ENCODE data around the gene FMNL2.

The FMNL2 gene

DNA sequence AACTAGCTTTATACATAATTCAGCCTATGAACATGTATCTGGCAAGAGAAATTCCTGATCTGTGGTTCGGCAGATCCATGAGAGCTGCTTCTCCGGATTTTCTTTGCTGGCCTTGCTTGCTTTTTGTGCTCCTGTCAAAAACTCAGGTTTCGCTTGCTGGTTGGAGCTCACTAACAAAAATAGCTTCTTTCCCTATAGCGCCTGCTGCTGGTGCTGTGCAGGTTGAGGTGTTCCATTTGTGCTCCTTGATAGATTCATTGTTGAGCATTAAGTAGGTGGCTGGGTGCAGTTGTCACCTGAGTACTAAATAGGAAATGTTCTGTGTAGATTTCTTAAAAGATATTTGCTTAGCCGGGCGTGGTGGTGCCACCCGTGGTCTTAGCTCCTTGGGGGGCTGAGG is 234.2 kb downstream of the FMNL2 start:
- in situ Hi-C loops (cut with HindIII; ENCODE audit: low sequenced_read_pairs), result no loop called here

DNA sequence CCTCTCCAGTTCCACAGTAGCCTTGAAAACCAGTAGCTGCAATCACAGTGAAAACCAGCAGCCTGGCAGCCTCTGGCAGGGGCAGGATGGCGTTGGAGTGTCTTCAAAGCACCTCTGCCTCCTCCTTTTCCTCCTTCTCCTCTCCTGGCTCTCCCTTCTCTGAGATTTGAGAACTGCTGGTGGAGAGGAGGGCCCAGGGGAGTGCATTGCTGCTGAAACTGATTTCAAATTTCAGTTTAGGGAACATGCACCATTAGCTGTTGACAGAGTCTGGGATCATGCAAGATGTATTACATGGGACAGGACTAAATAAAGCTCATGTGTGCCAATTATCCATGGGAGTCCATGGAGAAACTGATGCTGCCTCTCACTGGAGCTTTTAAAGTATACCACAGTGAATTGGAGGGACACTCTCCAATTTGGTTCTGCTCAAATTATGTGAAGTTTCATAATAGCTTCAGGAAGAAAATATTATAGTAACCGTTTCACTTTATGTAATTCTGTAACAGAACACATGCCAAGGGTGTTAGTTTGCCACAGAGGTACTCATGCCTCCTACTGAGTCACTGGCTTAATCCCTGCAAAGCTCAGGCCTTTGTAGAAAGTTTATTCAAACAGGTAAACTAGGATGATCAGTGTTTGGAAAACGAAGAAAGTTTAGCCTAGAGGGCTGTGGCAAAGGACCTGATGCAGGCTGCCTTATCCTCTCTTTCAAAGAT is 236.2 kb downstream of the FMNL2 start:
- in situ Hi-C loops (cut with HindIII; ENCODE audit: low sequenced_read_pairs), result no loop called here

DNA sequence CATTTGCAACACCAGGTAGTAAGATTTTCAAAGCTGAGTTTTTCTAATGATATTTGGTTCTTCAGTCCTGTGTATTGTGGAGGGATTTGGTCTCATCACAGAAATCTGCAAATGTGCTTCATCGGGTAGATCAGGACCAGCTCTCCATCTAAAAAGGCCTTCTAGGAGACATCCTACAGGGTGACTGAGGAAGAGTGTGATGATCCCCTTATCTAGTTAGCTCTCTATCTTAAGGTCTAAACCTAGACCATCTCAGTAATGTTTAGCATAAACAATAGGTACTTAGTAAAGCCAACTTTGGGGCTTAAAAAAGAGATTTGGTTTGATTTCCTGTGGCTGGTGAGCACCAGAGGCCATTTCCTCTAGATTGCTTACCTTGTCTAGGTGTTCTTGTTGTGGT is 237.1 kb downstream of the FMNL2 start:
- in situ Hi-C loops (cut with HindIII; ENCODE audit: low sequenced_read_pairs), result no loop called here

DNA sequence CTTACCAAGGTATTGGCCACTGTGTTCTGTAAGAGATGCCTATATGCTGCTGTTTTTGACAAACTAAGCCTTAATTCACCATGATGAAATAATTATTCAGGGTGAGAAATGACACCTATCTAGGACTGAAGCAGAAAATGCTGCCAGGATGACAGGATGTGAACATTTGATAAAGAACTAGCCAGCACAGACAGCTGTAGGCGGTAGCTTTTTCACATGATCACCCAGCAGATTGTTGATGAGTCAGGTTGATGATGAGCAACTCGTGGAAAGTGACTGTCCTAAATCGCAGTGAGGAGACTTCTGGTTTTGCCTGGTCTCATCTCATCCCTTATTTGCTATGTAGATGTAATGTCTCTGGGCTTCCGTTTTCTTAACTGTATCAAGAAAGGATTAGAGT is 238.2 kb downstream of the FMNL2 start:
- in situ Hi-C loops (cut with HindIII; ENCODE audit: low sequenced_read_pairs), result no loop called here

DNA sequence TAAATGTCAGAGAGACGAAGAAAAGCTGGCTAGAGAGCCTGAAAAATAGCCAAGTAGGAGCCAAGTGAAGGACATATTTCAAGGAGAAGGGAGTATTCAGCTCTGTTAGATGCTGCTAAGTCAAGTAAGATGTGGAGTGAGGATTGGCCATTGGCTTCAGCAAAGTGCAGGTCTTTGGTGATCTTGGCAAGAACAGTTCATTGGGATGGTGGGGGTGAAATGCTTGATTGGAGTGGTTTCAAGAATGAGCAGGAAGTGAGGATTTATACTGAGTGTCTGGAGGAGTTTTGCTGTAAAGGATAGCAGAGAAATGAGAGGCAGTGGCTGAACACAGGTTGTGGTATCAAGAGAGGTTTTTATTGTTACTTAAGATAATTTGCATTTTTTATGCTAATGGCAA is 242.6 kb downstream of the FMNL2 start:
- in situ Hi-C loops (cut with HindIII; ENCODE audit: low sequenced_read_pairs), result no loop called here

DNA sequence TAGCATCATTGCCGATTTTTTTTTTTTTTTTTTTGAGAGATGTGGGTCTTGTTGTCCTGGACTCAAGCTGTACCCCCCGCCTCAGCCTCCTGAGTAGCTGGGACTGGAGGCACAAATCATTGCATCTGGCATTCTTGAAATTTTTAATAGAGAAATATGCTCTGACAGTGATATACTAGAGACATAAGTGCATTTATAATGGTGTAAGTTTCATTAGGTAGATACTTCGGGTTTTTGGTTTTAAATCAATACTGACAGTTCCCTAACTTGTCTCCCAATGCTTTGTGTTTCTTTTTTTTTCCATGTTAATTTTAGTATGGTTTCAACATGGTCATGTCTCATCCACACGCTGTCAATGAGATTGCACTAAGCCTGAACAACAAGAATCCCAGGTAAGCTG is 243.6 kb downstream of the FMNL2 start:
- in situ Hi-C loops (cut with HindIII; ENCODE audit: low sequenced_read_pairs), result no loop called here

DNA sequence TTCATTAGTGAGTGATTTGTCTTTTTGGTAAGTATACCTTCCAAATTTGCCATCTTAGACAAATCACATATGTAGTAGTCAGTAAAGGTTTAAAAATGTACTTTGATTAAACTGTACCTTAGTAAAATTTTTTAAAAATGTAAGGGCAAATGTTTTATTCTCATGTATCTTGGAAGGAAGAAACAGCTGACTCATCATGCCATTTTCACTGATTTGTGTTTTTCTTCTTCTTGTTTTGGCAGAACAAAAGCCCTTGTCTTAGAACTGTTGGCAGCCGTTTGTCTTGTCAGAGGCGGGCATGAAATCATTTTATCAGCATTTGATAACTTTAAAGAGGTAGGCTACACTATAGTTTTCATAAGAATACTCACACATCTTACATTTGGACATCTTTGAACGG is 245.7 kb downstream of the FMNL2 start:
- in situ Hi-C loops (cut with HindIII; ENCODE audit: low sequenced_read_pairs), result no loop called here

DNA sequence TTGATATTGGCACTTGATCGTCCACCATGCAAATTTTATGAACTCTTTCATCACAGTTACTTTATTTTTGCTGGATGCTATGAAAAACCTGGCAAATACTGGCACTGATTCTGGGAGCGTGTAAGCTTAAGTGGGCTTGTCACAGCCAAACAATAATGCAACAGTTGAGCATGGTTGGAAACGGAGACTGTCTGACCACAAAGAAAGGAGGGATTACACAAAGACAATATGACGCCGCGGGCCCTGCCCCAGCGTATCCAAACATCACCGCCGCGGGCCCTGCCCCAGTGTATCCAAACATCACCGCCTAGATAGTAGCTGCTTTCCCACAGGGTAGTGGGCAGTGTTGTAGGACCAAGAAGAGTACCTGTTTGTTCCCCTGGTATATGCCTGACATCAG is 246.4 kb downstream of the FMNL2 start:
- in situ Hi-C loops (cut with HindIII; ENCODE audit: low sequenced_read_pairs), result no loop called here

DNA sequence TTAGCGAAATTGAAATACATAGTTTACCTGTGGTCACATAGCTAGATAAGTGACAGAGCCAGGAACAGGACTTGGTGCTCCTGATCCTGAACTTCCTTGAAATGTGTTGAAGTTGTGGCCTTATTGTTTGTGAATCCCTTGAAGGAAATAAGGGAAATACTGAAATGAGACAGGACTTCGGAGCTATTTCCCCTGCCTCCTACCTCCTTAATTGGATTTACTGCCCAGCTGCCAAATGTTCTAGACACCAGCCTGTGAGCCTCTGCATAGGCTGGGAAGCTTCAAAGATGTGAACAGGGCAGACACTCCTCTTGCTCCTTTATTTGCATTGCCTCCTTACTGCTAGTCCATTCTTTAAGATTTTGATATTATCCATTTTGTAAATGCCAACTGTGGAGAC is 247.1 kb downstream of the FMNL2 start:
- in situ Hi-C loops (cut with HindIII; ENCODE audit: low sequenced_read_pairs), result no loop called here

DNA sequence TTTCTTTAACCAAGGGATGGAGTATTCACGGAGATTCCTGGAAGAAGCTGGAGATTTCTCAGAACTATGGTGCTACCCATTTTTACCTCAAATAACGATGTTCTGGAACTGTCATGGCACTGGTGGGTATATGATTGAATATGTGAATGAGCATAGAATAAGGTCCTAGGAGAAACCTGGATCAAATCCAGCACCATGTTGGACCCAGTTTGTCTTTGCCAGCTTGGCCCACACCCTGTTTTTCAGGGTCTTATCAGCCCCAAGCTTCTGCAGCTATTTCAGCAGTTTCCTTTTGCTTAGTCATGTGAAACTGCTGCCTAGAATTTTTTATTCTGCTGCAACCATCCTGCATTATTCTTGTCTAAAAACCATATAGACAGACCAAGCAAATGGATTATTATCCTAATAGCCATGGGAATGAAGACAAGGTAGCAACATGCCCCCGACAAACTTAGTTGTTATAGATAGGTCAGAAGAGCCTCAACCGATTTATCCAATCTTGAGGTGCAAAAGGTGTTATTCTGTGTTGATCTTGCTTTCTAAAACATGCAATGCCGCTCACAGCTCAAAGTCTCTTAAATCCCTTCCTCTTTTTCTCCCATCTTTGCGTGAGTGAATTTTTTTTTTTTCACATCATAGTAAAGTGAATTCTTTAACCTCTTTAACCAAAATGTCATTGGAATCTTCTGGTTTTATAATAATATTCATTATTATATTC is 248.7 kb downstream of the FMNL2 start:
- in situ Hi-C loops (cut with HindIII; ENCODE audit: low sequenced_read_pairs), result no loop called here

DNA sequence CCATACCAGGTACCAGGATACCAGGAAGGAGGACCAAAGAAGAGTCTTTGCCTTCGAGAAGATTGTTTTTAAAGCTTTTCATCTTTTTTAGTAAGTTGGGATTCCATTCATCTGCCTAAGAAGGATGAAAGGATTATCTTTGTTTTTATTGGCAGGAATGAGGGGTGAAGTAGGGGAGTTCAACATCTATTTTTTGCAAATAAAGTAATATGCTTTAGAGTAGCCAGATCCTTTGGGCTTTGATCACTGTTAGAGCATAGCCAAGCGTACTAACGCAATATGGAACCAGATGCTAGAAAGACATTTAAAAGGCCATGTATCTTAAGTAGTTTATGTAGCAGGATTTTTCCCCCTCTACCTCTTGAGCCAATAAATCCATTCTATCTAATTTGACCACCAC is 249.3 kb downstream of the FMNL2 start:
- in situ Hi-C loops (cut with HindIII; ENCODE audit: low sequenced_read_pairs), result no loop called here

DNA sequence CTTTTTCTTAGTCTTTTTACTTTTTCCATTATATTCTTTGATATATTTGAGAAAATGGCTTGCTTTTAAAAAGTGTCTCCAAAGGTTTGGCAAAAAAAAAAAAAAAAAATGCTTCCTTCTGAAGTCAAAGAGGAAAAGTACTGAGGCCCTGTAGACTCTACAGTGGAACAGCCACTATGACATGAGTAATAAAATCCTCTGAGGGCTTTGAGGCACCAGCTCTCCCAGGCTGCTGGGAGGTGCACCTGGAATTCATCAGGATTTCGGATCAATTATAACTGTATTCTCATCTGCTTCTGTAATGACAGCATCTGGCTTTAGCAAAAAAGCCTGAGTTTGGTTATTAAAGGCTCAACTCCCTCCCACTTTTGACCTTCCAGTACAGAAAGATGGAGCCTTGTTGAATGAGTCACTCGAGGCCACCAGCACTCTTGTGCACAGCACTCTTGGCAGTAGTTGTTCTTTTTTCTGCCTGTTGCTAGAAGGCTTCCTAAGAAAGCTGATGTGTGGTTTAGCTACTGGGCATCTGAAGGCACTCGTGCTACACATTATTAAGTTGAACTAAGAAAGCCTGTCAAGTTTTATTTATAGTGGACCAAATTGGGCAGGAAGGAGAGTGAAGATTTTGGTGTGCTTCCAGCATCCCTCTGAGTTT is 251.0 kb downstream of the FMNL2 start:
- in situ Hi-C loops (cut with HindIII; ENCODE audit: low sequenced_read_pairs), result no loop called here

DNA sequence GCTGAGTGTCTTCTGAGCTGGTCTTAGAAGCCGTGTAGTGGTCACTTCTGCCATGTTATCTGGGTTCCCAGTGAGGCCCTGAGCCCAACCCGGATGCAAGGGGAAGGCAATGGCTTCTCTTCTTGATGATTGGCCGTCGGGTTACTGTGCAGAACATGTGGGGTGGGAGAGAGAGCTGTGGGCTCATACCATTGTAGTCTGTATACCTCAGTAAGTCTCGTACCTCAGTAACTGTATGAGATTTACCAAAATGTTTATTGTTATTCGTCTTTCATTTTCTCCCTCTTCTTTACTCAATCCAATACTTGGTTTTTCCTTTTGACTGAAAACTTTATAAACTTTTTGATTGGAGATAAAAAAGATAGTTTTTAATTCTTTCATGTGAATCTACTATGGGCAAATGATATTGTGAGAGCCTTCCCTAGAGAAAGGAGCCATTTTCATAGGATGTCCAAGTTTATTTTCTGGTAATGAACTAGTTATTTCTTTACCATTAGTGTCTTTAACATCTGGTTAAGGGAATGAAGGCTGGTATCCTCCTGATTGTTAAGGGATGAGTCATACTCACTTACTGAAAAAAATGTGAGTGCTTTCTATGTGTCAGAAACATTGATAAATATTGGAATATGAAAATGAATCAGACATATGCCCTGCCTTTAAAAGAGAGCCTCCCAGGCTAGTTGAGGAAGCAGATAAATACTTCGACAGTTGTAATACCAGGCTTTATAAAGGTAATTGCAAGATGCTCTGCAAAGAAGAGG is 252.4 kb downstream of the FMNL2 start:
- in situ Hi-C loops (cut with HindIII; ENCODE audit: low sequenced_read_pairs), result no loop called here

DNA sequence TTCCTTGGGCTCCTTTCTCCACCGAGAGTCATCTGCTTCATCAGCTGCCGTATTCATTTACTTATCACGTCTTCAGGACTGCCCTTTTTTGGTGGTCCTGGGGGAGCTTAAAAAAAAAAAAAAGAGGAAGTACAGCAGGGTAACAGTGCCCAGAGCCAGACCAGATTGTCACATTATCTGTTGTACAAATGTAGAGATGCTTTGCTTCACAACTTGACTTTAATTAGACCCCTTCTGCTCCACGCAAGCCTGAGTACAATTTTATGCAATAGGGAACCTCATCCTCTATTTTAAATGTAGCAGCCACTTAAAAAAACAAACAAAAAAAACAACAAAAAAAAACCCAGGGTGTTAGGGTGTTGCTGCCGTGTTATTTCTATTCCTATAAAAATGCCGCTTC is 254.0 kb downstream of the FMNL2 start:
- in situ Hi-C loops (cut with HindIII; ENCODE audit: low sequenced_read_pairs), result no loop called here

DNA sequence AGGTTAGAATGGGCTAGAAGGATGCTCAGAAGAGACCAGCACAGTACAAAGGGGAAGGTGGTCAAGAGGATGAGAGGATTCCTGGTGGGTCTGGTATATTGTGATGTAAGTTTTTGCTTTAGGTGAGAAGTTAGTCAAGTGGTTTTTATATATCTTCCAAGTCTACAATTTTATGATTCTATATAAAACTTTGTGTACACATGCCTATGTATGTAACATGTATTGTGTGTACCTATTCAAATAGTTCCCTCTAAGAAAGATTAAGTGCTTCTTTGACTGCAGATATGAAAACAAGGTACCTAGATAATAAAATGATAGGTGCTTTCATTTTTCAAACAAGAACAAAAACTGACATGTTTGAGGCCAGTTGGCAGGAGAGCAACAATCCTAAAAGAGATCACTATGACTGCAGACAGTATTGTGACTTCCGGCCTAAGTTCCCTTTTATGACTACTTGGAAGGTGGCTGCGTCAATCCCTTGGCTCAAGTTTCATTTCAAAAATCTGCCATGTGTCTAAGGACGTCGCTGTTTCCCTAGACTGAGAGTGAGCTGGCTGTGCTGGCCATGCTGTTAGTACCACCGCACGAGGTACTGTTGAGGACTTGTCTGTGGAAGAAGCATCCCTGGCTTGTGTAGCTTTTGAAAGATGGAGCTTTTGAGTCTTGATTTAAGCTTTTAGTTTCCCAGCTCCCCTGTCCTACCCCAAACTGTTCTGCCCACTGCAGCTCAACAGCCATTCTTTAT is 259.2 kb downstream of the FMNL2 start:
- in situ Hi-C loops (cut with HindIII; ENCODE audit: low sequenced_read_pairs), result no loop called here

DNA sequence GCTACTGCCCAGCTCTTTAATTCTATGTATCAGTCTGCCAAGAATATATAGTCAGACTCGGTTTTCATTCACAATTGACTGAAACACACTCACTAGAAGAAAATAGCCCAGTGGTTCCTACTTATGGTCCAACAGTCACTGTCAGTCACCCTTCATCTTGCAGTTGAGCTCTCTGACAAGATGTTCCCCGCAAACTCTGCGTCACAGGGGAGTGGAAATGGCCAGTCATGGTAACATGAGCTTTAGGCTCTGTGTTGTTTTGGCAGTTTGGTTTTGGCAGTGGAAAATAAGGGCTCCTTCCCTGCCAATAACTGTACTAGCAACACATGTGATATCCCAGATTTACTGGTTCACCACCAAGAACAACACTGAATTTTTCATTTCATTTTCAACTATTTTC is 259.8 kb downstream of the FMNL2 start:
- in situ Hi-C loops (cut with HindIII; ENCODE audit: low sequenced_read_pairs), result no loop called here

DNA sequence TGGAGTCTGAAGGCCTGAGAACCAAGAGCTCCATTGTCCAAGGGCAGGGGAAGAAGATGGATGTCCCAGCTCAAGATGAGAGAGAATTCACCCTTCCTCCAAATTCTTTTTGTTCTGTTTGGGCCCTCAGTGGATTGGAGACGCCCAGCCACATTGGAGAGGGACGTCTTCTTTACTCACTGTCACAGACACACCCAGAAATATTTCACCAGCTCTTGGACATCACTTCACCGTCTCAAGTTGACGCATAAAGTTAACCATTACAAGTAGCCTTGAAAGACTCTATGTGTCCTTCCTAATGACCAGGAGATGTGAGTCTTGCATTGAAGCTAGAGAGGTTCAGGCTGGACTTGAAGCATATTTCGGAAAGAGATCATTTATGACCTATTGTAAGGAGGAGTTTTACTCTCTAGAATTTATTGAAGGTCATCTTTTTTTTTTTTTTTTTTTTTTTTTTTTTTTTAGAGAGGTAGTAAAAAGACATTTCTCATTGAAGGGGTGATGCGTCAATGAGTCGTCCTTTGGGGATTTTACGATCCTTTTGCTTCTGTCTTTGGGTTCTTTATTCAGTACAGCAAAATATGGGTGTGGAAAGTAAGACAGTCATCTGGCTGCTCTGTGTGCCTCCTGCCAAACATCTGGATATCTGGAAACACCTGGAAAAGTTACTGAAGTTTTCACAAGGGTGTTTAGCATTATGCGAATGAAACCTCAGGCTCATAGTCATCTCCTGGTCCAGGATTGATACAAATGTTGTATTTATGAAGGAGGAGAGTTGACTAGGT is 264.2 kb downstream of the FMNL2 start:
- in situ Hi-C loops (cut with HindIII; ENCODE audit: low sequenced_read_pairs), result no loop called here

DNA sequence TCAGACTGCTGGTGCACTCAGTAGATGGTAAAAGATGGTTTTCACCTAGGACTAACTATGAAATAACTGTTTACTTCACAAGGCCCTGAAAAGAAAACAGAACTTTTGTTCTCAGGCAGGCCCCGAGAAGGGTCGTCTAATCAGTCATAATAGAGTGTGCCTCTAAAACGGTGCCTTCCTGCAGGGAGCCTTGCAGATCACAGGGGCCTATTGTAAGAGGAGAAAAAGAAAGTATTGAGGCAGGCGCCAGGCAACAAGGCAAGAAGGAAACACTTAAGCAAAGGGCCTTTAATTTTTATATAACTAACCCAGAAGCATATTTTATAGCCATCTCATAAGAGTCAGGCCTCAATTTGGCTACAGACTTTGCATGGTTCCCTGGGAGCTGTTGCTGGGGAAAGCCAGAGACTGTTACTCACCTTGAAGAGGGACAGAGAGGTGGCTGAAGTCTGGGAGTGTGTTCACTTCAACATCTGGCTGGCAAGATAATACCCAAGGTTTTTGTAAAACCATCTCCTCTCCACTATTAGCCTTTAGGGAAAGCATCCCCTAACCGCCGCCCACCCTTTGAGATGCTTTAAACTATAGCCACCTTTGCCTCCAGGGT is 265.2 kb downstream of the FMNL2 start:
- in situ Hi-C loops (cut with HindIII; ENCODE audit: low sequenced_read_pairs), result no loop called here

DNA sequence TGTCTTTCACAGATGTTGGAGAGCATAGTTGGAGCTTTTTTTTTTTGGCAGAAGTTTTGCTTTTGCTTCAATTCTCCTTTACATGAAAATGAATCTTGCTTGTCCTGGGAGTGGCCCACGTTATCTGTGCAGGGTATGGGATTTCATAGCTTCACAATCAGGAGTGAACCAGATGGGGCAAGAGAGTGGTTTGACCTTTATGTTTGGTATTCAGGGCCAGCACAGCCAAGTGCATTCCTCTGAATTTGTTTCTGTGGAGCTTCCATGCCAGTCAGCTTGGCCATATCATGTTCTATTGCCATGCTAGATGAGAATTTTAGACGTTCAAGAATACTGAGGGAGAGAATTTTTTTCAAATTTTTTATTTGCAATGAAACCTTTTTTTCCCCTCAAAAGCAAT is 265.7 kb downstream of the FMNL2 start:
- in situ Hi-C loops (cut with HindIII; ENCODE audit: low sequenced_read_pairs), result no loop called here

DNA sequence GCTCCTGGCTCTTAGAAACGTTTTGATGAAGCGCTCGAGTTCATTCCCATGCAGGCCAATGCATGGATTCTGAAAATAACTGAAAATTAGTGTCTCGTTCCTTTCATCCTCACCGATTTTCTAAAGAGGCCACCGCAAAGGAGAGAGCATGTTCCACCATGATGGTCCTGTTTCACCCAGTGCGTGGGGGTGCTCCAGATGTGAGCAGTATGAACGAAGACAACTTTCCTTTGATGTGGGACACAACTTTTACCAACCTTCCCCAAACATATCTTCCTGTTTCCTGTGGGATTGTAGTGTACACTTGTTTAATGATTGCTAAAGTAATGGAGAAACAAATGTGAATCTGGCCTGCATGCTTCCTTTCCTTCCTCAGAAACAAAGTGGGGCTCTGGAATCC is 267.8 kb downstream of the FMNL2 start:
- in situ Hi-C loops (cut with HindIII; ENCODE audit: low sequenced_read_pairs), result no loop called here
